Glutamatergic neuron (in vitro differentiated cells): Measurements from ENCODE around the gene PTPRQ. TPM values are rescaled to one million over a fixed set of nuclear protein-coding genes. Genes with fewer than 3 reads are reported as not detected.

Experiments used
- DNase-seq: peaks from one replicate; pipeline ENCODE4 v3.0.0; 2022
- H3K27ac Mint-ChIP-seq: one replicate; pipeline ENCODE4 v1.8.0; 2020; ENCODE audit warnings: mild to moderate bottlenecking, mixed read lengths, inconsistent platforms; ENCODE audit not compliant: unreplicated experiment
- H3K27me3 Mint-ChIP-seq: one replicate; pipeline ENCODE4 v1.8.0; 2020; ENCODE audit warnings: mild to moderate bottlenecking, moderate library complexity, mixed read lengths, inconsistent platforms; ENCODE audit not compliant: unreplicated experiment
- H3K36me3 Mint-ChIP-seq: one replicate; pipeline ENCODE4 v1.8.0; 2020; ENCODE audit warnings: mild to moderate bottlenecking, mixed read lengths, inconsistent platforms; ENCODE audit not compliant: unreplicated experiment
- H3K4me1 Mint-ChIP-seq: one replicate; pipeline ENCODE4 v1.8.0; 2020; ENCODE audit warnings: mild to moderate bottlenecking, low read depth, mixed read lengths, inconsistent platforms; ENCODE audit not compliant: unreplicated experiment
- H3K4me3 Mint-ChIP-seq: one replicate; pipeline ENCODE4 v1.8.0; 2020; ENCODE audit warnings: mild to moderate bottlenecking, mixed read lengths, inconsistent platforms; ENCODE audit not compliant: unreplicated experiment
- H3K9me3 Mint-ChIP-seq: one replicate; pipeline ENCODE4 v1.8.0; 2020; ENCODE audit warnings: mild to moderate bottlenecking, moderate library complexity, mixed read lengths, inconsistent platforms; ENCODE audit not compliant: unreplicated experiment
- total RNA-seq: library from RNA; stranded (reverse); fragmentation: NEBNext Ultra II Directional; extraction: Animal tissue kit (Norgen Biotek cat#: 25700); gene quantifications from one replicate; pipeline ENCODE4 v1.2.1, GENCODE V29; 2021; ENCODE audit not compliant: unreplicated experiment
- TF ChIP-seq, protein P1 (sequence below): fragments of 200-600 bp; sonication (generic); IDR thresholded peaks from one replicate; pipeline ENCODE4 v1.5.0; 2021; ENCODE audit not compliant: partially characterized antibody, unreplicated experiment

The PTPRQ gene
- total RNA-seq, 1 donor from 2014 or later = not detected

DNA sequence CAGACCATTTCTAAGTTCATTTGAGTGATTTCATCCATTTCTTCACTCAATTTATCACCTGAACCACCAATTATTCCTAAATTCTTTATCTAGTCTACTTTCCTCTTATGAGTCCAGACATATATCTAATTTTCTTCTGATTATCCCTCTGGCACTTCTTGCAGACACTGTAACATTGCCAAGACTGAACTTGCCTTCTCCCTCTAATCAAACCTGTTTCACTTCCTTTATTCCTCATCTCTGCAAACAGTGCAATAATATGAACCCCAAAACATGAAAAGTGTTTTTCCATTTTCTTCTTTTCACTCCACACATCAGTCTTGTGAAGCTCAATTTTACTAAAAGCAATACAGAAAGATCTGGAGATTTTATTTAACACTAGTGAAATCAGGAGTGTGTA is 37.8 kb upstream of the PTPRQ start:
- H3K4me1 Mint-ChIP-seq = no peaks in the 10 kb centered on the region
- H3K36me3 Mint-ChIP-seq = no peaks in the 10 kb centered on the region
- TF ChIP-seq, protein P1, sequence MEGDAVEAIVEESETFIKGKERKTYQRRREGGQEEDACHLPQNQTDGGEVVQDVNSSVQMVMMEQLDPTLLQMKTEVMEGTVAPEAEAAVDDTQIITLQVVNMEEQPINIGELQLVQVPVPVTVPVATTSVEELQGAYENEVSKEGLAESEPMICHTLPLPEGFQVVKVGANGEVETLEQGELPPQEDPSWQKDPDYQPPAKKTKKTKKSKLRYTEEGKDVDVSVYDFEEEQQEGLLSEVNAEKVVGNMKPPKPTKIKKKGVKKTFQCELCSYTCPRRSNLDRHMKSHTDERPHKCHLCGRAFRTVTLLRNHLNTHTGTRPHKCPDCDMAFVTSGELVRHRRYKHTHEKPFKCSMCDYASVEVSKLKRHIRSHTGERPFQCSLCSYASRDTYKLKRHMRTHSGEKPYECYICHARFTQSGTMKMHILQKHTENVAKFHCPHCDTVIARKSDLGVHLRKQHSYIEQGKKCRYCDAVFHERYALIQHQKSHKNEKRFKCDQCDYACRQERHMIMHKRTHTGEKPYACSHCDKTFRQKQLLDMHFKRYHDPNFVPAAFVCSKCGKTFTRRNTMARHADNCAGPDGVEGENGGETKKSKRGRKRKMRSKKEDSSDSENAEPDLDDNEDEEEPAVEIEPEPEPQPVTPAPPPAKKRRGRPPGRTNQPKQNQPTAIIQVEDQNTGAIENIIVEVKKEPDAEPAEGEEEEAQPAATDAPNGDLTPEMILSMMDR = no peak
- no peaks in the 10 kb centered on the region for H3K9me3 Mint-ChIP-seq
- H3K27me3 Mint-ChIP-seq = no peaks in the 10 kb centered on the region
- H3K4me3 Mint-ChIP-seq = no peak overlapping the region
- DNase-seq = no peak
- no peak overlapping the region for H3K27ac Mint-ChIP-seq

GRCh38 chr12:80411787-80412186 is 32.2 kb upstream of the PTPRQ start:
- no peak overlapping the region for H3K27ac Mint-ChIP-seq
- no peak for DNase-seq
- H3K36me3 Mint-ChIP-seq = no peaks in the 10 kb centered on the region
- TF ChIP-seq, protein P1 = no peak
- no peaks in the 10 kb centered on the region for H3K9me3 Mint-ChIP-seq
- H3K4me1 Mint-ChIP-seq = no peaks in the 10 kb centered on the region
- H3K27me3 Mint-ChIP-seq = no peaks in the 10 kb centered on the region
- no peak overlapping the region for H3K4me3 Mint-ChIP-seq

DNA sequence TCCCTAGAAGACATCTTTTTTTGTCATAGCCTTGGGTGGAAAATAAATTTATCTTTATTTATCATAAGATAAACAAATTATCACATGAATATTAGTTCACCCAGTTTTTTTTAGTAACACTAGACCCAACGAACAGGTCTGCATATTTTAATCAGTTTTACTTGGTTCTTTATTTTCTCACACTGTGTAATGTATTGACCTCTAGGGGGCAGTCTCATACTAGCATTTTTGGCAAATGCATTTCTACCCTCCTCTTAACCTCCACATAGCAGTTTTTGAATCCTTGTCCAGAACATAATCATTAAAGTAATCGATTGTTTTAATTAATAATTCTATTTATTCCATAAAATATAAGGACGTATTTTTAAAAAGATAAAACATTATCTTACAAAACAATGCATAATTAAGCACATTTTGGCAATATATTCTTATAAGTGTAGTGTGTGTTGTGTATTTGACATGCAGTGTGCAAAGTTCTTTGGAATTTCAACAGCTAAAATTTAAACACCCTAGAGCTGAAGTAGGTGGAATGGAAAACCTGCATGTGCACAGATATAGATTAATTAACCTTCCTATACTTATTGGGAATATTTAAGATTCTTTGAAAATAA is 31.6 kb upstream of the PTPRQ start:
- Mint-ChIP-seq H3K27ac (no peak overlapping the region), H3K27me3 (no peaks in the 10 kb centered on the region), H3K4me1 (no peaks in the 10 kb centered on the region), H3K9me3 (no peaks in the 10 kb centered on the region), H3K4me3 (no peak overlapping the region), H3K36me3 (no peaks in the 10 kb centered on the region)
- DNase-seq = no peak
- TF ChIP-seq, protein P1 = peak; percentile 90

GRCh38 chr12:80413462-80413861 is 30.6 kb upstream of the PTPRQ start:
- no peaks in the 10 kb centered on the region for H3K36me3 Mint-ChIP-seq
- no peaks in the 10 kb centered on the region for H3K27me3 Mint-ChIP-seq
- no peak overlapping the region for H3K4me3 Mint-ChIP-seq
- TF ChIP-seq, protein P1 = no peak
- H3K4me1 Mint-ChIP-seq = no peaks in the 10 kb centered on the region
- H3K27ac Mint-ChIP-seq = no peak overlapping the region
- DNase-seq = no peak
- no peaks in the 10 kb centered on the region for H3K9me3 Mint-ChIP-seq

- Mint-ChIP-seq H3K36me3 (no peaks in the 10 kb centered on the region), H3K27ac (no peak overlapping the region), H3K9me3 (no peaks in the 10 kb centered on the region), H3K4me1 (no peaks in the 10 kb centered on the region), H3K27me3 (no peaks in the 10 kb centered on the region), H3K4me3 (no peak overlapping the region)
- no peak for DNase-seq
- TF ChIP-seq, protein P1 = no peak
These were observed 28.6 kb upstream of the PTPRQ start for GRCh38 chr12:80415466-80415865.
